Globus pallidus (tissue), 1 donor: ENCODE measurements around the gene PIGV.
"Not testable (repeated sequence)": the region's sequence is repeated elsewhere in the genome, so short reads cannot be mapped to it uniquely, and the experiment has no call there.

Source experiments
- DNase-seq: peaks from one replicate; pipeline ENCODE4 v3.0.0-alpha.2; 2015; ENCODE audit warnings: low spot score

PIGV gene

DNA sequence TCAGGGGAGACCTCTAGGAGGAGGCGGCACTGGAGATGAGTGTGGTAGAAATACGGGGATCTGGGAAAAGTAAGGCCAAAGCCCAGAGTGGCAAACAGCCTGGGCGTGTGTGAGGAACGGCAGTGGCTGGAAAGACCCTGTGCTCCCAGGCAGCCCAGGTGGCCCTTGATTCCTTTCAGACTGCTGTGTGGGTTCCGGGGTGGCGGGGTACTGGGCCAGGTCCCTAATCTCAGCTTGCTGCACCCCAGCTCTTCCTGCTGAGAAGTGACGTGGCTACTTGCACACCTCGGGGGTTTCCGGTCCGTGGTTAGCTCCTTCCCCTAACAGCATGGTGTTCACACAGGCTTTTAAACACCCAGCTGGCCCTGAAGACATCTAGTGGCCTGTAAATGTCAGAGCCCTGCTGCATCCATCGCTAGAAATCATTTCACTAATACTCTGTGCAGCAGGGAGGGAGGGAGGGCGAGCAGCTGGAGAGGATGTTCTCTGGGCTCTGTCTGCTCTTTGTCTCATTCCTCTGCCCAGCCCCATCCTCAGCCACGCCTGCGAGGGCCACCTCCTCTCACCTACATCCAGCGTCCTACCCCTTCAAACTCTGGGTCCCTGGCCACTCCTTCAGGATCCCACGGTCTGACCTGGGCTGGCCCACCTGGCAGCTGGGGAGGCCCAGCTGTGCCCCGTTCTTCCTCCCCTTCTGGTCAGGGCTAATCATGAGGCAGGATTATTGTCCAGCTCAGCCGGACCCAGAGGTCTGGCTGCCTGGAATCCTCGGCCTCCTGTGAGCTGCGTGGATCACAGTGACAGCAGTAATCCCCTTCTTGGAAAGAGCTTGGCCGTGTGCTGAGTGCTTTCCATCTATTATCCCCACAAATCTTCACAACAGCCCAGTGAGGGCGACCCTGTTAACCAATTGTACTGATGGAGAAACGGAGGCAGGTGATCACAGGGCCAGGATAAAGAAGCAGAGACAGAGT is 46.0 kb downstream of the PIGV start:
- no peak for DNase-seq

DNA sequence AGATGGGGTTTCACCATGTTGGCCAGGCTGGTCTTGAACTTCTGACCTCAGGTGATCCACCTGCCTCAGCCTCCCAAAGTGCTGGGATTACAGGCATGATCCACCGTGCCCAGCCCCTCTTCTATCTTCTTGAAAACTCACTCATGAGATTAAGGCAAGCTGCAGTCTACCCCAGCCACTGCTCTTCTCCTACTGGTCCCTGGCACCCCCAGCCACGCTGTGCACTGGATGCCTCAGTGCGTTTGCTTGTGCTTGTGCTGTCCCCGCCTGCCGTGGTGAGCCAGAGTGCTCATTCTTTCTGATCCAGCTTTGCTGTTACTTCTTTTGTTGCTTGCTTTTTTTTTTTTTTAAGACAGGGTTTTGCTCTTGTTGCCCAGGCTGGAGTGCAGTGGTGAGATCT is 49.9 kb downstream of the PIGV start:
- not testable (repeated sequence) for DNase-seq

- no peak for DNase-seq
Observed at GRCh38 chr1:26838474-26839338, 51.0 kb downstream of the PIGV start.

DNA sequence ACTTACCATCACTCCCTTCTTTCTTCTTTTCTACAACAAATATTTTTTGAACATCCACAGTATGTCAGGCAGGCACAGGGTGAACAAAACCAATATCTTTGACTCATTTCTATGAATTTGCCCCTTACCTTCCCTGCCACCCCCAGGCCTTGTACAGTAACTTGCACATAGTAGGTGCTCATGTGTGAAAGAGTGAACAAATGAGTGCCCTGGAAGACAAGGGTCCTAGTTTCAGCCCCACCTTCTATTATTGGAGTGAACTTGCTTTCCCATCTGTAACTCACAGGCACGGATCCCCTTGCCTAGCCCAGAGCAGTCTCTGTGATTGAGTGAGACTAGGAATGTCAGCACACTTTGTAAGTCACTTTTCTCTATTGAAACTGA is 51.6 kb downstream of the PIGV start:
- DNase-seq = no peak

DNA sequence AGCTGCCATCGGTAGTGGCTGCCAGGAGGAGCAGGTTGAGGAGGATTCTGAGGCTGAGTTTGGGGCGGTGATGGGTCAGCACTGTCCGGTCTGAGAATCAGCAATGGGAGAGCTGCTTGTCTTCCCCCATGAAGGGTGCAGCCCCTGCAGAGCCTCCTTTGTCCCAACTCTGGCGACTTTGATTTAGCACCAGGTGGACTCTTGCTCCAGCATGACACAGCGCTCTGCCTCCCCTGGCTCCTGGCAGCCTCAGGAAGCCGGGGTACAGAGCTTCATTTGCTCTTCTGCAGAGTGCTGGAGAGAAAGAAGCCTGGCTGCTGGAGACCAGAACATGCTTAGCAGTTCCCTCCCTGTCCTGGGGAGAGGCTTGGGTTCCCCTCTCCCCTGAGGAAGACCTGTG is 52.0 kb downstream of the PIGV start:
- DNase-seq = no peak

- no peak for DNase-seq
Observed at GRCh38 chr1:26844424-26845196, 56.9 kb downstream of the PIGV start.

GRCh38 chr1:26847826-26848225 is 60.1 kb downstream of the PIGV start:
- DNase-seq = not testable (repeated sequence)
